GM12878 (cell line): ENCODE measurements around the gene DENND1B. TPM values are rescaled to one million over a fixed set of nuclear protein-coding genes. Genes with fewer than 3 reads are reported as not detected.

Source experiments
- ATAC-seq: fragments of 200-7000 bp; cut with Tn5 transposase; 3 replicates; pipeline ENCODE4 v1.9.1; 2020; ENCODE audit warnings: mild to moderate bottlenecking, moderate library complexity
- BruUV-seq: library from RNA; stranded (reverse); fragments of 400-500 nt; replicated peaks from 2 replicates; lab custom pipeline; 2021; lab: Mats Ljungman, UMichigan
- CTCF ChIA-PET: fragments of 300-600 bp; sonication (Branson Sonifier 250); formaldehyde crosslinking; extraction: SDS; loops from one replicate; lab custom pipeline; 2021; ENCODE audit warnings: inconsistent platforms; lab: Yijun Ruan, JAX
- POLR2A ChIA-PET: fragments of 350-600 bp; formaldehyde crosslinking; extraction: SDS; loops from one replicate; lab custom pipeline; 2021; ENCODE audit warnings: inconsistent platforms; lab: Charles Lee
- RAD21 ChIA-PET: fragments of 300-600 bp; sonication (Branson Sonifier 250); formaldehyde crosslinking; loops from one replicate; lab custom pipeline; 2023; ENCODE audit warnings: antibody characterized with exemption; ENCODE audit not compliant: unreplicated experiment; lab: Charles Lee
- SMC1A ChIA-PET: fragments of 300-600 bp; sonication (Branson Sonifier 250); formaldehyde crosslinking; loops from one replicate; lab custom pipeline; 2023; ENCODE audit not compliant: unreplicated experiment, uncharacterized antibody; lab: Charles Lee
- DNase-seq: peaks from one replicate; pipeline ENCODE4 v3.0.0-alpha.2; 2011; ENCODE audit warnings: low read depth, low spot score
- FAIRE-seq: peaks from 3 replicates; lab custom pipeline; 2011; peaks lifted over from hg19 to GRCh38; lab: Jason Lieb, UNC
- H2AFZ ChIP-seq: 2 replicates; pipeline ENCODE4 v1.6.0; 2011; ENCODE audit warnings: low read depth, low read length, control low read depth; ENCODE audit not compliant: control insufficient read depth
- H3K27ac ChIP-seq: 2 replicates; pipeline ENCODE4 v1.5.1; 2011; ENCODE audit warnings: control low read depth; ENCODE audit not compliant: control insufficient read depth, insufficient read depth
- H3K27me3 ChIP-seq, 2 experiments: replicated peaks in 1 of 2; 2 replicates each; pipeline versions ENCODE4 v1.6.0 to v1.6.1; 2011; ENCODE audit warnings: low read length in 1 of 2; ENCODE audit not compliant: control insufficient read depth in 2 of 2, insufficient read depth in 2 of 2
- H3K36me3 ChIP-seq, 2 experiments: 2 replicates each; pipeline ENCODE4 v1.5.1; 2011; ENCODE audit warnings: low read length in 1 of 2; ENCODE audit not compliant: control insufficient read depth in 2 of 2, insufficient read depth in 2 of 2
- H3K4me1 ChIP-seq: 2 replicates; pipeline ENCODE4 v1.6.1; 2011; ENCODE audit warnings: mild to moderate bottlenecking, low read length, moderate library complexity, mixed read lengths; ENCODE audit not compliant: control insufficient read depth, insufficient read depth
- H3K4me2 ChIP-seq: 2 replicates; pipeline ENCODE4 v1.6.0; 2011; ENCODE audit warnings: control low read depth; ENCODE audit not compliant: control insufficient read depth, insufficient read depth
- H3K4me3 ChIP-seq: fragments of 200-600 bp; sonication (generic); 2 replicates; pipeline ENCODE4 v1.5.1; 2016
- H3K79me2 ChIP-seq: 2 replicates; pipeline ENCODE4 v1.6.0; 2011; ENCODE audit warnings: low read length; ENCODE audit not compliant: control insufficient read depth, insufficient read depth
- H3K9ac ChIP-seq: 2 replicates; pipeline ENCODE4 v1.8.0; 2011; ENCODE audit warnings: low read length, control low read depth, mixed read lengths; ENCODE audit not compliant: control insufficient read depth, insufficient read depth
- H3K9me3 ChIP-seq: replicated peaks from 3 replicates; pipeline ENCODE4 v1.5.1; 2011; ENCODE audit warnings: mild to moderate bottlenecking, low read length; ENCODE audit not compliant: control insufficient read depth, insufficient read depth
- H4K20me1 ChIP-seq: 2 replicates; pipeline ENCODE4 v1.6.0; 2011; ENCODE audit not compliant: control insufficient read depth, insufficient read depth
- BCL3 ChIP-seq: IDR thresholded peaks from 2 replicates; pipeline ENCODE4 v1.6.1; 2011; ENCODE audit warnings: borderline replicate concordance, low read depth, mild to moderate bottlenecking, moderate library complexity, low read length; ENCODE audit not compliant: insufficient read depth, poor library complexity, severe bottlenecking
- CREB1 ChIP-seq: IDR thresholded peaks from 2 replicates; pipeline ENCODE4 v1.6.1; 2012; ENCODE audit warnings: low read depth, mild to moderate bottlenecking, inconsistent platforms
- FOS ChIP-seq: IDR thresholded peaks from 3 replicates; pipeline ENCODE4 v1.6.1; 2011; ENCODE audit warnings: borderline replicate concordance; ENCODE audit not compliant: insufficient read length; ENCODE audit errors: extremely low read depth
- GABPA ChIP-seq: IDR thresholded peaks from 2 replicates; pipeline ENCODE4 v1.6.1; 2014; ENCODE audit warnings: antibody characterized with exemption, low read depth, mild to moderate bottlenecking, inconsistent platforms
- NRF1 ChIP-seq: conservative IDR thresholded peaks from 2 replicates; pipeline ENCODE4 v1.6.1; 2011; ENCODE audit warnings: mild to moderate bottlenecking, low read depth, low read length, improper control_type of control experiment
- RAD21 ChIP-seq: IDR thresholded peaks from 2 replicates; pipeline ENCODE4 v1.6.1; 2011; ENCODE audit warnings: mild to moderate bottlenecking, low read depth, low read length, moderate library complexity; ENCODE audit not compliant: insufficient read depth
- WGBS: methylation state at CpG from one replicate; pipeline ENCODE4 v1.1.6; 2016; ENCODE audit warnings: low lambda C conversion rate; ENCODE audit not compliant: insufficient replicate concordance, insufficient coverage; ENCODE audit errors: missing lambda C conversion rate; 5-methylcytosine and 5-hydroxymethylcytosine counted together
- in situ Hi-C: fragments of 300-500 bp; cut with MboI; formaldehyde crosslinking; loops from 9 replicates; pipeline ENCODE4 v1.14.3; 2018; ENCODE audit warnings: mixed read lengths
- intact Hi-C: fragments of 100-400 bp; cut with micrococcal nuclease; formaldehyde crosslinking; loops from one replicate; pipeline ENCODE4 v1.14.2; 2022; ENCODE audit not compliant: unreplicated experiment
- polyA plus RNA-seq, 11 experiments: library from polyadenylated mRNA; depleted of rRNA in 4 of 11; unstranded in 6 of 11; stranded (reverse) in 5 of 11; fragments of >200 nt; fragmentation: Nextera tagmentation in 4 of 11; fragmentation: Illumina TruSeq in 1 of 11; extraction: Ambion mirVana in 4 of 11; extraction: Trizol in 1 of 11; gene quantifications; 1 replicate in 1 of 11; 2 replicates in 10 of 11; pipeline versions ENCODE4 v1.2.1 to v1.2.3, GENCODE V29; 2011 to 2016; ENCODE audit warnings: inconsistent platforms in 2 of 11, missing spikeins in 2 of 11, low read depth in 1 of 11
- total RNA-seq, 4 experiments: library from RNA; depleted of rRNA in 3 of 4; stranded (reverse); fragments of >200 nt in 3 of 4; fragmentation: Illumina TruSeq in 1 of 4; extraction: Trizol in 1 of 4; gene quantifications; 2 replicates each; pipeline versions ENCODE4 v1.2.1 to v1.2.3, GENCODE V29; 2013 to 2021
- TF ChIP-seq, protein P1 (sequence below): IDR thresholded peaks from 2 replicates; pipeline ENCODE4 v1.6.1; 2011; ENCODE audit warnings: mild to moderate bottlenecking, low read depth, low read length, moderate library complexity; ENCODE audit not compliant: insufficient replicate concordance

Gene DENND1B
- total and polyA plus RNA-seq, 10 of the 15 experiments (the other 5 are each of a cell fraction or from before 2014, with no cell fraction given): 1.7 to 10.7 (median 8.0) TPM

DNA sequence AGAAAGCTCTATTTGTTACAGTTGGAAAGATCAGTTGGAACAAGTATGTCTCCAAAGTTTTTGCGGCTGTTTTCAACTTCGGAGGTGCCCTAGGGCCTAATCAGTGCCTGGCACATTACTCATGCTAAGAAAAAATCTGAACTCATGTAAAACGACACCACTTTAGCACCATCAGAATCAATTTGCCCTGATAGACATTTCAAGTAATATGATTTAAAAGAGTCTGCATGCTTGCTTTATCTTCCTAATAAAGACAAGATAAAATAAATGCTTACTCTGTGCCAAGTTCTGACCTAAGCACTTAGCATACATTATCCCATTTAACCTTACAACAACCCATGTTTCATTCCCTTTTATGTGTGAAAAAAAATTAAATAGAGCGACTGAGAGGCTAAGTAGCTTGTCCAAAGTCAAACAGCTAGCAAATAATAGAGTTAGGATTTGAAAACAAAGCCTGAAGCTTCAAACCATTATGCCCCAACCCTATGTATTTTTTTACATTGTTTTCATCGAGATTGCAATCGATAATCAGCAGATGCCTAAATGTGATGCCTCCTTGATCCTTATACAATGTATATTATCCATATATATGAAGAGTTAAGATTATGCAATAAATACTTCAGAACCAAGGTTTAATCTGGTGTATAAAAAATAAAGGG, 91.3 kb downstream of the DENND1B start:
- 48% methylated on average over 6 of the region's 6 CpGs for WGBS
- Histone ChIP-seq H3K4me2 (no peak overlapping the region), H3K4me1 (no peaks in the 10 kb centered on the region), H3K27me3 (no peaks in the 10 kb centered on the region), H3K9ac (no peak overlapping the region), H3K79me2 (no peaks in the 10 kb centered on the region), H4K20me1 (no peaks in the 10 kb centered on the region), H2AFZ (no peak overlapping the region), H3K27ac (no peak overlapping the region), H3K4me3 (no peak overlapping the region), H3K36me3 (no peaks in the 10 kb centered on the region), H3K9me3 (no peaks in the 10 kb centered on the region)
- in situ Hi-C loops (no loop called here), intact Hi-C loops (no loop called here)
- RAD21 ChIA-PET: interaction anchor here (1.6 kb wide), 1 partner anchor 9 kb away, joined by 3 read pairs; no protein-coding TSS in a partner anchor
- ATAC-seq (no peak), DNase-seq (no peak), FAIRE-seq (no peak)
- no TSS peak for BruUV-seq
- CTCF ChIA-PET: interaction anchor here (1.5 kb wide), 1 partner anchor 9 kb away, joined by 3 read pairs; no protein-coding TSS in a partner anchor
- SMC1A ChIA-PET: no interaction called here
- TF ChIP-seq GABPA (no peak), CREB1 (no peak), RAD21 (no peak), NRF1 (no peak), BCL3 (no peak), FOS (no peak)
- TF ChIP-seq, protein P1, sequence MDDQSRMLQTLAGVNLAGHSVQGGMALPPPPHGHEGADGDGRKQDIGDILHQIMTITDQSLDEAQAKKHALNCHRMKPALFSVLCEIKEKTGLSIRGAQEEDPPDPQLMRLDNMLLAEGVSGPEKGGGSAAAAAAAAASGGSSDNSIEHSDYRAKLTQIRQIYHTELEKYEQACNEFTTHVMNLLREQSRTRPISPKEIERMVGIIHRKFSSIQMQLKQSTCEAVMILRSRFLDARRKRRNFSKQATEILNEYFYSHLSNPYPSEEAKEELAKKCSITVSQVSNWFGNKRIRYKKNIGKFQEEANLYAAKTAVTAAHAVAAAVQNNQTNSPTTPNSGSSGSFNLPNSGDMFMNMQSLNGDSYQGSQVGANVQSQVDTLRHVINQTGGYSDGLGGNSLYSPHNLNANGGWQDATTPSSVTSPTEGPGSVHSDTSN: no peak
- POLR2A ChIA-PET: no interaction called here
